HG03442 (cell line): ENCODE results near the gene DTX3.
"Not testable (repeated sequence)": the region's sequence is repeated elsewhere in the genome, so short reads cannot be mapped to it uniquely, and the experiment has no call there.

Experiments used
- ATAC-seq: cut with Tn5 transposase; IDR thresholded peaks from one replicate; pipeline ENCODE4 v1.9.1; 2021; ENCODE audit warnings: mild to moderate bottlenecking, moderate library complexity; ENCODE audit not compliant: unreplicated experiment

The DTX3 gene

GRCh38 chr12:57583008-57583831 is 21.4 kb upstream of the DTX3 start:
- ATAC-seq = peak; percentile 97

GRCh38 chr12:57584050-57584449 is 20.6 kb upstream of the DTX3 start:
- no peak for ATAC-seq

DNA sequence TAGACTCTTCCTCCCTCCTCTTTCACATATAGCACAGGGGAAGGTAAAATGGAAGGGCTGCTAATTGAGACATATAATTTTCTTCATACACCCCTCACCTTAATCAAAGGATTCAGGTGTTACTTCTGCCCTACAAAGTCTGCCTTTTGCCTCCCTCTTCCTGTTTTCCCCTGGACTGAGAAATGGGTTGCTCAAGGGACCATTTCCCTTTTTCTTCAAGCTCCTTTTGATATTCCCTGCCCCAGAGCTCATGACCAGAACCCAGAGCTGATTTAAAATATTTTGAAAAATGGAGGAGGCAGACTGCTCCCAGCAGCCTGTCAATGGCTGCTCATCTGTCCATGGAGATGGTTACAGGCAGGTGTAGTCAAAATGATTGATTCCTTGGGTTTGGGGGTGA is 19.9 kb upstream of the DTX3 start:
- ATAC-seq = no peak

GRCh38 chr12:57585156-57585555 is 19.5 kb upstream of the DTX3 start:
- ATAC-seq = no peak

DNA sequence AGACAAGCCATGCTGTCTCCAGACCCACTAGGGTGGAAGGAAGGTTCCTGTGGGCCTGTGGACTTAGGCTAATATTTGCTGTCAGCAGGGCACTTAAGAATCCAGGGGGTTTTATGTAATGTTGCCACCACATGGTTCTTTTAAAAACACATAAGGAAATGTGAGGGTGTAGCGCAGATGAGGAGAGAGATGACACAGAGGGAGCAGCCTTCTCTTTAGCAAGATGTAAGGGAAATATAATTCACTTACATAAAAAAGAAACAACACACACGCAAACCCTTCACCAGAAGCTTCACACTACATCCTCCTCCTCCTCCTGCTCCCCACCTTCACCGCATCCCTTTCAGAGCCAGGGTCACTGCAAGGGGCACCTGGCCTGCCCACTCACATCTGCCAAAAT is 18.5 kb upstream of the DTX3 start:
- no peak for ATAC-seq

- ATAC-seq = no peak
Observed at GRCh38 chr12:57586832-57587429, 17.7 kb upstream of the DTX3 start.

- not testable (repeated sequence) for ATAC-seq
Observed at GRCh38 chr12:57588951-57589610, 15.5 kb upstream of the DTX3 start.

- no peak for ATAC-seq
Observed at GRCh38 chr12:57590479-57590863, 14.2 kb upstream of the DTX3 start.

GRCh38 chr12:57590864-57591781 is 13.5 kb upstream of the DTX3 start, which contains the start of gene PIP4K2C:
PIP4K2C (plus strand) TSS chr12:57591192; CDS start chr12:57591290, 98 bp downstream.
- peak; percentile 92 for ATAC-seq

GRCh38 chr12:57591782-57592325 is 12.8 kb upstream of the DTX3 start:
- ATAC-seq = no peak

DNA sequence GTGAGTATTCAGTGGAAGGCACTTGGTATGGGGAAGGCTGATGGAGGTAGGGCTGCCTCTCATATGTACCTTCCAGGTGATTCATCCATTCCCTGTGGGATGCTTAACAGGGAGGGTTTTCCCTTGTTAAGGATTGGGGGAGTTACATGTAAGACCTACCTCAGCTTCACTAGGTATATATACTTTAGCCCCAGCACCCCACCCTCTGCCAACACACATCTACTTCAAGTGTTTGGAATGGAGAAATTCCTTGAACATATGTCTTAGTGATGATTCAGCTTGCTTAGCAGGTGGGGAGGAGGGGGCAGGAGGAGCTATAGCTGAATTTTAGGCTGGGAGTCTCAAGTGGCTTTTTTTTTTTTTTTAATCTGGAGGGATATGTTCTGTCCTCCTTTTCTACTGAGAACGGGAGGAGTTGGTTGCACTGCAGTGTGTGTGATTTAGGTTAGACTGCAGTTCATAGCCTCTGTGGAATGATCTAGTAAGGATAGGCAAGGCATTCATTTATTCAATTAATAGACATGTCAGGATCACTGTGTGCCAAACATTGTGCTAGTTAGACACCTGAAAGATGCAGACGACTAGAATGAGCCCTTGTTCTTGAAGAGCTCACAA is 12.0 kb upstream of the DTX3 start:
- ATAC-seq = no peak

DNA sequence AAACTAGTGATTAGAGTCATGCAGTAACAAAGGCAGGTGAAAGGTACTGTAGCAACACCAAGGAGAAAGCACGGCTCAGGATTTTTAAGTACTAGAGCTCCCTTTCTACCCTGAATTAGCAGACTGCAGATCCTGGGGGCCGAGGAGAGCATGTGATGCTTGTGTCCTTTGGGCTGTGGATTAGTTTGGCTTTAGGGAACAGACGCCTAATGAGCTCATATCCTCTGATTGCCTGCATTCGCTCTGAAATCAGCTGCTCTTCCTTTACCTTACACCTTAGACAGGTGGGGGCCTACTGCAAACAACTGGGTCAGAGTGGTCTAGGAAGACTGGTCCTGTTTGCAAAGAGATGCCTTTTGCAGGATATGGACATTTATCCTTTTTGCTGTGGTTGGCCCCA is 11.4 kb upstream of the DTX3 start:
- ATAC-seq = no peak

DNA sequence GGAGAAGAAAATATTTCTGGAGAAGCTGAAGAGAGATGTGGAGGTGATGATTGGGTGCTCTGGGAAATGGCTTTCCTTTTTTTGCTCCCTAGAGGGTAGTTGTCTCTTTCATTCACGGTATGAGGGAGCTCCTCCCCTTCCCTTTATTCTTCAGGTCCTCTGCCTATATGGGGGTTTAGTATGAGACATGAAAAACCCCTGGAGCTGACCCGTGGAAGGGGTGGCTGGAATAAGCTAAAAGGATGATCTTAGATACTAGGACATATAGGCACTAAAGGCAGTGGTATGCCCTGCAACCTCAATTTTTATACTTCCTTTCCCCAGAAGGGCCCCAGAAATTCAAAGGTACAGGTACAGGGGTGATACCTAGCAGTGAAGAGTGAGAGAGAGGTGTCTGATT is 4.2 kb upstream of the DTX3 start:
- ATAC-seq = no peak

DNA sequence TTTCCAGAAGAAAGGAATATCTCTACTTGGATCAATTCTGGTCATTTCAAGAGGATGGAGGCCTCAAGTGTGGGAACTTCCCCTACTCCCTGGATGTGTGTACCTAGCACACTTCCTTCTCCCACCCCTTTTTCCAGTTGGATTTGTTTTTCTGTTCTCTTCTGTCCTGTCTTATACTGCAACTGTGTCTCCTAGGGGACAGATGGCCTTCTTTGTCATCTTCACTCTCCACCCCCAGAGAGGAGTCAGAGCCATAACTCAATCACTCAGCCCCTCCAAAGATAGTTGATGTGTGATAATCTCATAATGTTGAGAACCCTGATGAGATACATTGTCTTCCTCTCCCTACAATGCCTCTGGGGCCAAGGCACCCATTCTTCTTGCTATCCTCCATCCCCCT is 2.1 kb upstream of the DTX3 start:
- no peak for ATAC-seq

- no peak for ATAC-seq
Observed at GRCh38 chr12:57603324-57603723, 1.3 kb upstream of the DTX3 start.

DNA sequence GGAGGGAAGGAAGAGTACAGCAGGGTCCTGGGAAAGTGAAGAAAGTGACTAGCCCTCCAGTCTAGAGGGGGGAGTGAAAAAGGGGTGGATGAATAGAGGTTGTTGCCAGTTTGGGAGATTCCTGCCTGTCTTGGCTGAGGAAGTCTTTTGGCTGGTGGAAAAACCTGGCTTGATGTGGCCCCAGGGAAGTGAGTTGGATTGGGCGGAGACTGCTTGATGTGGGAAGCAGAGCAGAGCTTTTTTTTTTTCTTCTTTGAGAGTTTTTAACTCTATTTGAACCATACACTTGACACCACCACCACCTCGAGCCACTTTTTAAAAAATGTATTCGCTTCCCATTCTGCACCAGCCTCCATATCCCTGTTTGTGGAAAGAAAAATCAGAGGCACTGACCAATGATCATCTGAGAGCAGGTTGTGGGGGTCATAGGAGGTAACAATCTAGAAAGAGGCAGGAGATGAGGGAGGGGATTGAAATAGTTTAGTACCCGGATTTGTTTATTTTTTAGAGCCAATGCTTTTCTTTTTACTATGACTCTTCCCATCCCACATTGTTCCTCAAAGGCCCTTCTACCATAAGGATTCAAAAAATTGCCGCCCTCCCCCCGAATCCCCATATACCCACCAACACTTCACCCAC is 690 bp upstream of the DTX3 start:
- no peak for ATAC-seq

DNA sequence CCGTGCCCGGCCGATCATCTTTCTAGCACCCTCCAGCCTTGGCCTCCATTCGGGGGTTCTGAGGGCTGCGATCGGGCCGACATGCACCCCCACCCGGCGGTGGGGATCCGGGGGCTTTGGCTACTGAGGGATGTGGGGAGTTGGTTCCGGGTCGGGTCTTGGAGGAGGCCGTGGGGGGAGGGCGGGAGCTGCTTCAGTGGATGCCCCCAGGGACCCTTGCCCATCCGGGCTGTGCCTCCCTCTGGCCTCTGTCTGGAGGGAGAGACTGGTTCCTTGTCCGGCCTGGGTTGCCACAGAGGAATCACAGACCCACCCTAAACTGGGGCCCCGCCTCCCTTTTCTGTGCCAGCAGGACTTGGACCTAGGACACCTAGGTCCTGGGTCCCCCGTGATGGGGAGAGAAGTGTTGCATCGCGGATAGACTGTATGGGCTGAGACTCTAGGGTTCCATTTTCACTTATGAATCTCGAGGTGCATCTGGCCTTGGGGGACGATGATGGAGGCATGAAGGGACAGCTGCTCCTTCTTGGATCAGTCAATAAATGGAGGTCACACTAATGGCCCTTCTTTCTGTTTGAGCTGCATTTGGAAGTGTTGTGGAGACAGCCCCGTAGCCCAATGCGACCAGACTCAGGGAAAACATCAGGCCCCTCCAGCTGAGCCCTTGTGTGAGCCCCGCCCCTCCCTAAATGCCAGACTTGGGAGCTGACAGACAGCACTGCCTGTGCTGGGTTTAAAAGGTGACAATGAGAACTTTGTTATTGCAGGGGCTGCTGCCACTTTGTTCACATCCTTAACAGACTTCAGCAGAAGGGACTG is 577 bp downstream of the DTX3 start:
- ATAC-seq = peak; percentile 25

GRCh38 chr12:57605811-57606311 is 1.2 kb downstream of the DTX3 start:
- ATAC-seq = no peak

DNA sequence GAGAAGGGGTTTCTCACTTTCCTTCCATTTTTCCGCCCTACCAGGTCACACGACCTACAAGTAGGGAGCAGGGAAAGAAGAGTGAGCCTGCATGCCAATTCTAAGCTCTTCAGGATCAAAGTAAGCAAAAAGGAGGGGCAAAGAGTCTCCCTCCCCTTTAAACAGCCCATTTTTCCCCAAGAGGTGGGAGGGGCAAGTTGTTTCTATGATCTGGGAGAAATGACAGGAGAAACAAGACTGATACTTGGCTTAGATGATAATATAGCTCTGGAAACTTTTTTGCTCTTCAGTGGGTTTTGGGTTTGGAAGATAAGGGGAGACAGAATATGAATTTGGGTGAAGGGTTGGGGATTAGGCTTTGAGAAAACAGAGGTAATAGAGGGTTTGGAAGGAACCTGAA is 1.8 kb downstream of the DTX3 start:
- no peak for ATAC-seq
